Naive thymus-derived CD4-positive, alpha-beta T cell (primary cell): ENCODE data around the gene SP140L. TPM values are rescaled to one million over a fixed set of nuclear protein-coding genes. Genes with fewer than 3 reads are reported as not detected.
"Not testable (repeated sequence)": the region's sequence is repeated elsewhere in the genome, so short reads cannot be mapped to it uniquely, and the experiment has no call there.

ENCODE experiments used
- ATAC-seq: fragments of 150-1000 bp; cut with Tn5 transposase; 2 replicates; pipeline ENCODE4 v1.10.0; 2021; ENCODE audit warnings: mild to moderate bottlenecking, moderate library complexity
- CTCF ChIA-PET: fragments of 350-600 bp; sonication (Branson Sonifier 250); formaldehyde crosslinking; loops from one replicate; lab custom pipeline; 2021; ENCODE audit warnings: antibody characterized with exemption; lab: Charles Lee
- POLR2A ChIA-PET: fragments of 350-600 bp; sonication (Branson Sonifier 250); formaldehyde crosslinking; loops from one replicate; lab custom pipeline; 2021; ENCODE audit warnings: antibody characterized with exemption, inconsistent platforms; lab: Charles Lee
- DNase-seq, 9 donors: peaks; one replicate each; pipeline versions ENCODE4 v3.0.0 to v3.0.0-alpha.2; 2020 to 2022; ENCODE audit warnings: mixed read lengths in 1 of 9
- H3K27ac ChIP-seq: one replicate; pipeline ENCODE4 v1.7.0; 2013; ENCODE audit warnings: mild to moderate bottlenecking, low read depth, low read length, moderate library complexity
- H3K27me3 ChIP-seq, 2 donors: one replicate each; pipeline ENCODE4 v1.7.0; 2013; ENCODE audit warnings: low read length in 2 of 2, mild to moderate bottlenecking in 2 of 2, moderate library complexity in 2 of 2; ENCODE audit not compliant: control insufficient read depth in 2 of 2, insufficient read depth in 2 of 2
- H3K36me3 ChIP-seq, 3 experiments: 1 replicate in 2 of 3; 2 replicates in 1 of 3; pipeline ENCODE4 v1.7.0; 2013; ENCODE audit warnings: low read length in 3 of 3, mild to moderate bottlenecking in 3 of 3, moderate library complexity in 1 of 3; ENCODE audit not compliant: insufficient read depth in 3 of 3, control insufficient read depth in 2 of 3
- H3K4me1 ChIP-seq, 2 donors: one replicate each; pipeline ENCODE4 v1.7.0; 2013; ENCODE audit warnings: low read length in 2 of 2, mild to moderate bottlenecking in 2 of 2, moderate library complexity in 1 of 2; ENCODE audit not compliant: control insufficient read depth in 2 of 2, insufficient read depth in 2 of 2
- H3K4me3 ChIP-seq: 2 replicates; pipeline ENCODE4 v1.7.0; 2013; ENCODE audit warnings: mild to moderate bottlenecking, low read length
- H3K9me3 ChIP-seq, 3 experiments: 1 replicate in 2 of 3; 2 replicates in 1 of 3; pipeline ENCODE4 v1.7.0; 2013; ENCODE audit warnings: low read length in 3 of 3; ENCODE audit not compliant: control insufficient read depth in 2 of 3
- H3K27ac Mint-ChIP-seq, 9 donors: one replicate each; pipeline ENCODE4 v1.8.0; 2020 to 2022; ENCODE audit warnings: mixed read lengths in 9 of 9, mild to moderate bottlenecking in 8 of 9, moderate library complexity in 5 of 9, inconsistent platforms in 2 of 9
- H3K27me3 Mint-ChIP-seq, 5 donors: one replicate each; pipeline ENCODE4 v1.8.0; 2021 to 2022; ENCODE audit warnings: mixed read lengths in 5 of 5, mild to moderate bottlenecking in 1 of 5
- H3K36me3 Mint-ChIP-seq, 5 donors: one replicate each; pipeline ENCODE4 v1.8.0; 2020 to 2022; ENCODE audit warnings: mixed read lengths in 5 of 5, mild to moderate bottlenecking in 3 of 5, inconsistent platforms in 1 of 5
- H3K4me1 Mint-ChIP-seq, 7 donors: one replicate each; pipeline ENCODE4 v1.8.0; 2020 to 2022; ENCODE audit warnings: mixed read lengths in 7 of 7, mild to moderate bottlenecking in 3 of 7, inconsistent platforms in 1 of 7
- H3K4me3 Mint-ChIP-seq, 10 donors: one replicate each; pipeline ENCODE4 v1.8.0; 2020 to 2022; ENCODE audit warnings: mild to moderate bottlenecking in 10 of 10, mixed read lengths in 10 of 10, moderate library complexity in 6 of 10, inconsistent platforms in 2 of 10
- H3K9me3 Mint-ChIP-seq, 11 donors: one replicate each; pipeline ENCODE4 v1.8.0; 2020 to 2022; ENCODE audit warnings: mixed read lengths in 11 of 11, mild to moderate bottlenecking in 4 of 11, inconsistent platforms in 1 of 11, moderate library complexity in 1 of 11
- intact Hi-C, 2 donors: fragments of 100-400 bp; cut with micrococcal nuclease; formaldehyde crosslinking; loops; one replicate each; pipeline ENCODE4 v1.15.1; 2023
- polyA plus RNA-seq, 2 donors: library from polyadenylated mRNA; unstranded; fragments of 300-500 nt; fragmentation: Illumina TruSeq; gene quantifications; one replicate each; pipeline ENCODE4 v1.2.3, GENCODE V29; 2021
- total RNA-seq, 6 experiments: library from RNA in 5 of 6; stranded (reverse) in 5 of 6; gene quantifications; 1 replicate in 5 of 6; 2 replicates in 1 of 6; pipeline ENCODE4 v1.2.3 and lab custom pipeline; 2021 to 2026

The SP140L gene
- total RNA-seq: 100 to 1,000 TPM in 2 of 5 experiments, 10 to 100 TPM in 3; 62.8 to 121 (median 89.5) TPM
- 10 to 100 TPM; 34.1 to 42.4 TPM for polyA plus RNA-seq
- total RNA-seq (lab: John Stamatoyannopoulos, UW): 107 reads per million, percentile 85 among the genes with 10 or more reads in this experiment

DNA sequence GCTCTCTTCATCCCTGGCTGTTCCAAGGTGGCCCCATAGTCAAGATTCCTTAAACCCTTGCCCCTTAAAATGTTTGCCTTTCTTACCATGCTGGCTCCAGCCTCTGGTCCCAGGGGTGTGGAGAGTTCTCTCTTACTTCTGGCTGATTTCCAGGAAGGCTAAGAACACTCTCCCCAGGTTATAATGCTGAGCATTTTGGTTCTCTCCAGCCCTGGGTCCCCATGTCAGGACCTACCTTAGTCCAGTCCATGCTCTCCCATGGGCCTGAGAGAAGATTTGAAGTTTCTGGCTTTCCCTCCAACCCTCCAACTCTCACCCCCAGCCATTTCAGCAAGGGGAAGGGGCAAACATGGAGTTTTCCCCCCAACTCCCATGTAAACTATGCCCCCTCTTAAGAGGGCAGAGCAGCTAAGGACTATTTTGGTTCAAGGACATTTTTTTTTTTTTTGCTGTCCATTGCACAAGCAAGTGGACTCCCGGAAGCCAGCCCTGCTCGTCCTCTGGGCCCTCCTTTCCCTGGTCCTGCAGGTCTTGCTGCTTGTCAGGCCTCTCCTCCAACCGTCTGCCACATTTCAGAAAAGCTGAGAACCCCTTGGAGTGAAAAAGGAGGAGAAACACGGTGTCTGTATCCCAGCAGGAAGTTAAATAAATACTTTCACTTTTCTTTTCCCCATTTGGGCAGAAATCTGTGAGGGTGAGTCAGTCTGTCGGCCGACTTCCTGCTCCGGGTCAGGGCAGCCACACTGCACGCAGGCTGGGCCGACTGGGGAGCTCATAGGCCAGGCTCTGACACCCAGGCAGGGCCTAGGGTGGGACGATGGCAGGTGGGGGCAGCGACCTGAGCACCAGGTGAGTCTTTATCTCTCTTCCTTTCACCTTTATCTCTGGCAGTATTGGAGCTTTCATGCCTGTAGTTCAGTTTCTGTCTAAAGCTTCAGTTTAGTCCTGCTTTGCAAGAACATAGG, at the start of gene SP140L:
Gene SP140L (plus strand): TSS at position 741 of the 965 bp plus-strand sequence. CDS start 77 bp downstream, at position 818.
- Mint-ChIP-seq H3K4me1 (peaks cover 58 to 86% (median 85%) of the 10 kb centered on the region in 7 donors), H3K36me3 (peaks cover 10 to 60% (median 28%) of the 10 kb centered on the region in 5 donors), H3K9me3 (peaks cover 0 to 7% (median 0%) of the 10 kb centered on the region in 11 donors), H3K27me3 (no peaks in the 10 kb centered on the region), H3K4me3 (peak within 1 kb of the TSS; percentile 90 to 100 (median 94)), H3K27ac (peak within 1 kb of the TSS; percentile 95 to 99 (median 99))
- Histone ChIP-seq H3K27me3 (no peaks in the 10 kb centered on the region), H3K4me3 (peak within 1 kb of the TSS; percentile 86), H3K27ac (peak within 1 kb of the TSS; percentile 92), H3K4me1 (peaks cover 23 to 36% of the 10 kb centered on the region in 2 donors), H3K36me3 (peaks cover 0 to 3% (median 0%) of the 10 kb centered on the region in 3 experiments), H3K9me3 (no peaks in the 10 kb centered on the region)
- peak; percentile 48 to 83 (median 73) for DNase-seq
- CTCF ChIA-PET: interaction anchor here (0.5 to 1.6 kb wide), 3 partner anchors 8 to 36 kb away, joined by 4 read pairs; no protein-coding TSS in a partner anchor
- intact Hi-C loops: loop anchor here (1.0 to 10.0 kb wide), 9 partner anchors 7 to 728 kb away; partner anchors contain the start of genes CAB39 (in 1 of the 2), PSMD1 (in 1 of the 2) and SP110 (in 1 of the 2)
- peak; percentile 99 for ATAC-seq
- POLR2A ChIA-PET: interaction anchor here (0.5 to 5.3 kb wide), 15 partner anchors 8 to 418 kb away, joined by 3 to 52 read pairs (median 3); partner anchors contain the start of genes SP100 and SP110

DNA sequence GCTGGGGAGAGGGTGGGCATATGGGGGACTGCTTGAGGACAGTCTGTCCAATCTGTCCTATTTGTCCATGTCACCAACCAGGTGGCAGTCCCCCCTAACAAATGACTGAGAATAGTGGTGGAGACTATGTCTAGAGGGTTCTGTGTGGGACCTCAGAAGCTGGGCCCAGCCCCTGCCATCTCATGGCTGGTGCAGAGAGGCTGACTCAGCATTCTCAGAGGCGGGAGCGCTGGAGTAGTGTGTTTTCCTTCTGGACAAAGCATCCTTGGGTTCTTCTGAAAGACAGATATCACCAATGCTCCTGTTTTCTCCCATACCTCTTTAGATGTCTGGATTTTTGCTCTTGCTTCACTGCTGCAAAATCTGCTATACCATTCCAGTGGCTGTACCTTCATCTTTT, 44.1 kb upstream of the SP140L start:
- no peak for DNase-seq
- H3K27ac Mint-ChIP-seq: no peak overlapping the region
- ATAC-seq: no peak
- no peak overlapping the region for H3K4me3 Mint-ChIP-seq
- no peaks in the 10 kb centered on the region for H3K27me3 ChIP-seq
- H3K9me3 Mint-ChIP-seq: peaks cover 0 to 5% (median 0%) of the 10 kb centered on the region in 11 donors
- peaks cover 0 to 11% (median 0%) of the 10 kb centered on the region in 7 donors for H3K4me1 Mint-ChIP-seq
- ChIA-PET POLR2A (no interaction called here), CTCF (no interaction called here)
- H3K27me3 Mint-ChIP-seq: no peaks in the 10 kb centered on the region
- no peak overlapping the region for H3K4me3 ChIP-seq
- peaks cover 0 to 60% (median 54%) of the 10 kb centered on the region in 5 donors for H3K36me3 Mint-ChIP-seq
- no peak overlapping the region for H3K27ac ChIP-seq
- peaks cover 0 to 4% of the 10 kb centered on the region in 2 donors for H3K4me1 ChIP-seq
- H3K9me3 ChIP-seq: no peaks in the 10 kb centered on the region
- peaks cover 0 to 20% (median 9%) of the 10 kb centered on the region in 3 experiments for H3K36me3 ChIP-seq
- intact Hi-C loops: no loop called here

DNA sequence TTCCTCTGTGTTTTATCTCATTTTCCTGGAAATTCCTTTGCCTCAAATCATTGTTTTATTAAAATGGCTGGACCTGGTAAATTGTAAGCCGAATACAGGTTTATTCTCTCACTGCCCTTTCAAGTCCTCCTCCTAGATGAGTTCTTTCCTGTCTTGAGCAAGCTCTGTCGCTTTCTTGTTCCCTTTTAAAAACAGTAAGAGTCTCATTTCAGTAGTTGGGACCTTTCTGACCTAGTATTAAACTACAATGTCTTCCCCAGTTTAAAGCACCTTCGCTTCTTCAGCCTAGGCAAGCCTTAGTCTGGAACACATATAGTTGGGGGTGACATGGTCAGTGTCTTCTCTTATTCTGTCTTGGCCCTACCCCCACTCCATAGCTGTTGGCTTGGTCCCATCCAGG, 40.9 kb upstream of the SP140L start:
- peaks cover 0 to 7% (median 3%) of the 10 kb centered on the region in 11 donors for H3K9me3 Mint-ChIP-seq

DNA sequence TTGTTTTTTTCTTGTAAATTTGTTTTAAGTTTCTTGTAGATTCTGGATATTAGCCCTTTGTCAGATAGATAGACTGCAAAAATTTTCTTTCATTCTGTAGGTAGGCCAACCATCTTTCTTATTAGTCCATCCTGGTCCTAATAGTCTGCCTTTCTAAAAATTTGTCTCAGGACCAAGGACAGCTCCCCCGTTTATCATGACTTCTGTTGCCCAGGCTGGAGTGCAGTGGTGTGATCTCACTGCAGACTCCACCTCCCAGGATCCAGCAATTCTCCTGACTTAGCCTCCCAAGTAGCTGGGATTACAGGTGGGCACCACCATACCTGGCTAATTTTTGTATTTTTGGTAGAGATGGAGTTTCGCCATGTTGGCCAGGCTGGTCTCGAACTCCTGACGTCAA, 37.7 kb upstream of the SP140L start:
- H3K4me3 Mint-ChIP-seq, CTCF ChIA-PET, H3K27ac ChIP-seq, H3K27ac Mint-ChIP-seq, intact Hi-C loops, H3K9me3 ChIP-seq, H3K27me3 Mint-ChIP-seq, ATAC-seq, H3K4me3 ChIP-seq, POLR2A ChIA-PET, H3K27me3 ChIP-seq, H3K4me1 ChIP-seq: not testable (repeated sequence)
- peaks cover 7 to 56% (median 54%) of the 10 kb centered on the region in 3 experiments for H3K36me3 ChIP-seq
- Mint-ChIP-seq H3K4me1 (peaks cover 0 to 21% (median 10%) of the 10 kb centered on the region in 7 donors), H3K9me3 (peaks cover 0 to 13% (median 3%) of the 10 kb centered on the region in 11 donors), H3K36me3 (peaks cover 16 to 83% (median 78%) of the 10 kb centered on the region in 5 donors)
- DNase-seq: peak in 5 of 9 donors; percentile 3 to 35 (median 33)

More for the DNA sequence above, 40.9 kb upstream of the SP140L start:
- Histone ChIP-seq H3K36me3 (peaks cover 7 to 45% (median 35%) of the 10 kb centered on the region in 3 experiments), H3K27ac (no peak overlapping the region), H3K4me1 (peaks cover 0 to 6% of the 10 kb centered on the region in 2 donors), H3K27me3 (no peaks in the 10 kb centered on the region), H3K9me3 (no peaks in the 10 kb centered on the region), H3K4me3 (no peak overlapping the region)
- peak overlapping the region in 1 of 9 donors; percentile 42 for H3K27ac Mint-ChIP-seq
- ChIA-PET POLR2A (no interaction called here), CTCF (no interaction called here)
- no peaks in the 10 kb centered on the region for H3K27me3 Mint-ChIP-seq
- intact Hi-C loops: no loop called here
- ATAC-seq (no peak), DNase-seq (no peak)
- peaks cover 0 to 21% (median 10%) of the 10 kb centered on the region in 7 donors for H3K4me1 Mint-ChIP-seq
- no peak overlapping the region for H3K4me3 Mint-ChIP-seq
- H3K36me3 Mint-ChIP-seq: peaks cover 8 to 66% (median 64%) of the 10 kb centered on the region in 5 donors

DNA sequence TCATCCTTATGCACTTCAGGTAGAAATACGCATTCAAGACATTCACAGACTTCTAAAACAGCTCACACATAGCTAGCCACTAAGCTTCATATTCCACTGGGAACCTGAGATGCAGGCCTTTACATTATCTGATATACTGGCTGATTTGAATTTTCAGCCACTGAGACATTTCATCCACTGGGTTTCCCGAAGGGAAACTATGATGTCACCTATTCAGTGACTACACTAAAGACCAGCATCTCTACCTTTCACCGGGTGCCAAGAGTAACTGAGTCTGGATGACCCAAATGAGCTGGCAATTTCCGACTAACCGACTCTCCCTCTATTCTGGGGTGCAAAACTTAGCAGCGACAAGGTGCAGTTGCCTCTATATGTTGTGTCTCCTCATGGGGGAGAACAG, 31.8 kb upstream of the SP140L start:
- Histone ChIP-seq H3K36me3 (peaks cover 10 to 49% (median 47%) of the 10 kb centered on the region in 3 experiments), H3K4me1 (no peaks in the 10 kb centered on the region), H3K9me3 (peaks cover 0 to 10% (median 6%) of the 10 kb centered on the region in 3 experiments), H3K27me3 (no peaks in the 10 kb centered on the region), H3K4me3 (no peak overlapping the region), H3K27ac (no peak overlapping the region)
- Mint-ChIP-seq H3K27me3 (no peaks in the 10 kb centered on the region), H3K4me3 (no peak overlapping the region), H3K9me3 (peaks cover 0 to 40% (median 7%) of the 10 kb centered on the region in 11 donors), H3K27ac (no peak overlapping the region), H3K36me3 (peaks cover 30 to 95% (median 91%) of the 10 kb centered on the region in 5 donors), H3K4me1 (peaks cover 0 to 12% (median 0%) of the 10 kb centered on the region in 7 donors)
- DNase-seq (no peak), ATAC-seq (no peak)
- POLR2A ChIA-PET: no interaction called here
- intact Hi-C loops: no loop called here
- CTCF ChIA-PET: no interaction called here

DNA sequence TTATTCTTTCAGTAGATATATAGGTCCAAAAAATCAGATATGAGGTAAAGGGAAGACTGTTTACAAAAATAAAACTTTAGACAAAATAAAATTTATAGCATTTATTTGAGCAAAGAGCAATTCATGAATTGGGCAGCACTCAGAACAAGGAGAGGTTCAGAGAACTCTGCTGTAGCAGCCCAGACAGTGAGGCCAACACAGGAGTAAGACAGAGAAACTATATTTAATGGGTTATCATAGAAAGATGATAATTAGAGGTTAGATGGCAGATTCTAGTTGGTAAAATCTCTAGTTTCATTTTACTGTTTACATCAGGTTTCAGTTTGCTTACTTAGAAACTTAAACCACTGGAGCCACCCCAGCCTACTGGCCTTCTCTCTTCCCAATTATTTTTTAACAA, 30.1 kb upstream of the SP140L start:
- Mint-ChIP-seq H3K27ac (peak overlapping the region in 1 of 9 donors; percentile 38), H3K4me3 (no peak overlapping the region), H3K4me1 (peaks cover 0 to 12% (median 0%) of the 10 kb centered on the region in 7 donors), H3K36me3 (peaks cover 28 to 94% (median 89%) of the 10 kb centered on the region in 5 donors), H3K27me3 (no peaks in the 10 kb centered on the region), H3K9me3 (peaks cover 6 to 52% (median 12%) of the 10 kb centered on the region in 11 donors)
- Histone ChIP-seq H3K4me3 (no peak overlapping the region), H3K36me3 (peaks cover 3 to 36% (median 32%) of the 10 kb centered on the region in 3 experiments), H3K27ac (no peak overlapping the region), H3K9me3 (peaks cover 0 to 10% (median 6%) of the 10 kb centered on the region in 3 experiments), H3K4me1 (no peaks in the 10 kb centered on the region), H3K27me3 (no peaks in the 10 kb centered on the region)
- POLR2A ChIA-PET: no interaction called here
- CTCF ChIA-PET: no interaction called here
- DNase-seq (no peak), ATAC-seq (no peak)
- intact Hi-C loops: no loop called here
